Caco-2 (cell line): ENCODE results near the gene SHKBP1. TPM values are rescaled to one million over a fixed set of nuclear protein-coding genes. Genes with fewer than 3 reads are reported as not detected.

Experiments
- BruUV-seq: library from RNA; stranded (reverse); fragments of 400-500 nt; replicated peaks from 2 replicates; lab custom pipeline; 2021; lab: Mats Ljungman, UMichigan
- CTCF ChIA-PET: fragments of 300-600 bp; sonication (Branson Sonifier 250); formaldehyde crosslinking; loops from one replicate; lab custom pipeline; 2022; ENCODE audit warnings: antibody characterized with exemption; lab: Charles Lee
- POLR2A ChIA-PET: fragments of 300-600 bp; sonication (Branson Sonifier 250); formaldehyde crosslinking; loops from one replicate; lab custom pipeline; 2022; ENCODE audit warnings: antibody characterized with exemption; lab: Charles Lee
- DNase-seq, 2 experiments: peaks; one replicate each; pipeline versions ENCODE4 v3.0.0 to v3.0.0-alpha.2; 2020 to 2022
- H3K27me3 ChIP-seq: replicated peaks from 2 replicates; pipeline ENCODE4 v1.6.0; 2011; ENCODE audit warnings: low read length; ENCODE audit not compliant: control insufficient read depth, insufficient read depth
- H3K36me3 ChIP-seq: 2 replicates; pipeline ENCODE4 v1.5.1; 2011; ENCODE audit warnings: low read length; ENCODE audit not compliant: control insufficient read depth, insufficient read depth
- H3K4me1 ChIP-seq: fragments of 250-450 bp; sonication (Bioruptor Pico); 2 replicates; pipeline ENCODE4 v1.5.1; 2020; ENCODE audit warnings: mild to moderate bottlenecking
- H3K4me3 ChIP-seq: 2 replicates; pipeline ENCODE4 v1.5.1; 2011; ENCODE audit warnings: low read depth, mild to moderate bottlenecking, control low read depth, low read length
- H3K9me3 ChIP-seq: fragments of 250-450 bp; sonication (Bioruptor Pico); 2 replicates; pipeline ENCODE4 v1.5.1; 2020; ENCODE audit warnings: mild to moderate bottlenecking, moderate library complexity
- H3K27ac Mint-ChIP-seq: one replicate; pipeline ENCODE4 v1.8.0; 2022; ENCODE audit warnings: mixed read lengths; ENCODE audit not compliant: unreplicated experiment
- H3K27me3 Mint-ChIP-seq: one replicate; pipeline ENCODE4 v1.8.0; 2022; ENCODE audit warnings: mixed read lengths; ENCODE audit not compliant: insufficient read depth, unreplicated experiment
- H3K36me3 Mint-ChIP-seq: one replicate; pipeline ENCODE4 v1.8.0; 2022; ENCODE audit warnings: mild to moderate bottlenecking, mixed read lengths; ENCODE audit not compliant: insufficient read depth, unreplicated experiment
- H3K4me1 Mint-ChIP-seq: one replicate; pipeline ENCODE4 v1.8.0; 2022; ENCODE audit warnings: low read depth, mixed read lengths; ENCODE audit not compliant: unreplicated experiment
- H3K4me3 Mint-ChIP-seq: one replicate; pipeline ENCODE4 v1.8.0; 2022; ENCODE audit warnings: mild to moderate bottlenecking, moderate library complexity, mixed read lengths; ENCODE audit not compliant: unreplicated experiment
- H3K9me3 Mint-ChIP-seq: one replicate; pipeline ENCODE4 v1.8.0; 2022; ENCODE audit warnings: mixed read lengths; ENCODE audit not compliant: unreplicated experiment
- CTCF ChIP-seq, 2 experiments: fragments of 200-600 bp in 1 of 2; IDR thresholded peaks; 1 replicate in 1 of 2; 2 replicates in 1 of 2; pipeline versions ENCODE4 v1.5.1 to v1.8.0; 2011 to 2022; ENCODE audit warnings: antibody characterized with exemption in 1 of 2, control low read depth in 1 of 2, inconsistent platforms in 1 of 2, low read depth in 1 of 2, low read length in 1 of 2, mild to moderate bottlenecking in 1 of 2, moderate library complexity in 1 of 2; ENCODE audit not compliant: insufficient read depth in 1 of 2, severe bottlenecking in 1 of 2, unreplicated experiment in 1 of 2
- intact Hi-C: fragments of 100-400 bp; cut with micrococcal nuclease; formaldehyde crosslinking; loops from one replicate; pipeline ENCODE4 v1.10.0; 2022; ENCODE audit not compliant: unreplicated experiment
- total RNA-seq: library from RNA; stranded (reverse); gene quantifications from 2 replicates; pipeline ENCODE4 v1.2.3, GENCODE V29; 2022

The SHKBP1 gene
- total RNA-seq, 1 experiment from 2014 or later, result 82.6 TPM

GRCh38 chr19:40625406-40626120, 48.9 kb downstream of the SHKBP1 start:
- no peaks in the 10 kb centered on the region for H3K27me3 ChIP-seq
- Mint-ChIP-seq H3K4me1 (peaks cover 15% of the 10 kb centered on the region), H3K4me3 (no peak overlapping the region), H3K36me3 (no peaks in the 10 kb centered on the region), H3K27me3 (no peaks in the 10 kb centered on the region), H3K27ac (no peak overlapping the region), H3K9me3 (no peaks in the 10 kb centered on the region)
- CTCF ChIA-PET, result no interaction called here
- no peaks in the 10 kb centered on the region; the same call in 1 of the 2 replicates for H3K36me3 ChIP-seq
- H3K4me3 ChIP-seq, result no peak overlapping the region
- no peak for DNase-seq
- peaks cover 11% of the 10 kb centered on the region; the same call in 1 of the 2 replicates for H3K4me1 ChIP-seq
- H3K9me3 ChIP-seq, result no peaks in the 10 kb centered on the region
- POLR2A ChIA-PET, result no interaction called here
- intact Hi-C loops, result no loop called here
- BruUV-seq, result no TSS peak
- no peak for TF ChIP-seq CTCF (IDR thresholded peaks at IDR 0.05; ENCODE audit: insufficient read depth in 1 of 2, low read depth in 1 of 2, low read length in 1 of 2, severe bottlenecking in 1 of 2, unreplicated experiment in 1 of 2)

GRCh38 chr19:40626918-40627317, 50.2 kb downstream of the SHKBP1 start:
- no peaks in the 10 kb centered on the region for H3K9me3 ChIP-seq
- no peaks in the 10 kb centered on the region for H3K9me3 Mint-ChIP-seq
- peaks cover 15% of the 10 kb centered on the region for H3K4me1 Mint-ChIP-seq
- H3K27ac Mint-ChIP-seq, result no peak overlapping the region
- TF ChIP-seq CTCF (IDR thresholded peaks at IDR 0.05; ENCODE audit: insufficient read depth in 1 of 2, low read depth in 1 of 2, low read length in 1 of 2, severe bottlenecking in 1 of 2, unreplicated experiment in 1 of 2), result no peak
- CTCF ChIA-PET, result no interaction called here
- no peak overlapping the region for H3K4me3 ChIP-seq
- no peaks in the 10 kb centered on the region for H3K36me3 Mint-ChIP-seq
- no peaks in the 10 kb centered on the region for H3K27me3 Mint-ChIP-seq
- no peak overlapping the region for H3K4me3 Mint-ChIP-seq
- no peaks in the 10 kb centered on the region for H3K27me3 ChIP-seq
- DNase-seq, result no peak
- BruUV-seq, result no TSS peak
- intact Hi-C loops, result no loop called here
- H3K36me3 ChIP-seq, result no peaks in the 10 kb centered on the region; the same call in 1 of the 2 replicates
- POLR2A ChIA-PET, result no interaction called here
- H3K4me1 ChIP-seq, result peaks cover 11% of the 10 kb centered on the region; the same call in 1 of the 2 replicates

- ChIA-PET CTCF (no interaction called here), POLR2A (interaction anchor here (0.8 kb wide), 1 partner anchor 175 kb away, joined by 3 read pairs; no protein-coding TSS in a partner anchor)
- Mint-ChIP-seq H3K27me3 (no peaks in the 10 kb centered on the region), H3K36me3 (no peaks in the 10 kb centered on the region), H3K9me3 (no peaks in the 10 kb centered on the region), H3K27ac (no peak overlapping the region), H3K4me3 (no peak overlapping the region), H3K4me1 (peaks cover 15% of the 10 kb centered on the region)
- intact Hi-C loops, result no loop called here
- Histone ChIP-seq H3K4me1 (peaks cover 11% of the 10 kb centered on the region; the same call in 1 of the 2 replicates), H3K36me3 (no peaks in the 10 kb centered on the region; the same call in 1 of the 2 replicates), H3K27me3 (no peaks in the 10 kb centered on the region), H3K4me3 (no peak overlapping the region), H3K9me3 (no peaks in the 10 kb centered on the region)
- DNase-seq, result no peak
- no TSS peak for BruUV-seq
- no peak for TF ChIP-seq CTCF (IDR thresholded peaks at IDR 0.05; ENCODE audit: insufficient read depth in 1 of 2, low read depth in 1 of 2, low read length in 1 of 2, severe bottlenecking in 1 of 2, unreplicated experiment in 1 of 2)
Observed at GRCh38 chr19:40627486-40628279, 51.0 kb downstream of the SHKBP1 start.
